ENCODE measurements around the gene TRIM46.

DNA sequence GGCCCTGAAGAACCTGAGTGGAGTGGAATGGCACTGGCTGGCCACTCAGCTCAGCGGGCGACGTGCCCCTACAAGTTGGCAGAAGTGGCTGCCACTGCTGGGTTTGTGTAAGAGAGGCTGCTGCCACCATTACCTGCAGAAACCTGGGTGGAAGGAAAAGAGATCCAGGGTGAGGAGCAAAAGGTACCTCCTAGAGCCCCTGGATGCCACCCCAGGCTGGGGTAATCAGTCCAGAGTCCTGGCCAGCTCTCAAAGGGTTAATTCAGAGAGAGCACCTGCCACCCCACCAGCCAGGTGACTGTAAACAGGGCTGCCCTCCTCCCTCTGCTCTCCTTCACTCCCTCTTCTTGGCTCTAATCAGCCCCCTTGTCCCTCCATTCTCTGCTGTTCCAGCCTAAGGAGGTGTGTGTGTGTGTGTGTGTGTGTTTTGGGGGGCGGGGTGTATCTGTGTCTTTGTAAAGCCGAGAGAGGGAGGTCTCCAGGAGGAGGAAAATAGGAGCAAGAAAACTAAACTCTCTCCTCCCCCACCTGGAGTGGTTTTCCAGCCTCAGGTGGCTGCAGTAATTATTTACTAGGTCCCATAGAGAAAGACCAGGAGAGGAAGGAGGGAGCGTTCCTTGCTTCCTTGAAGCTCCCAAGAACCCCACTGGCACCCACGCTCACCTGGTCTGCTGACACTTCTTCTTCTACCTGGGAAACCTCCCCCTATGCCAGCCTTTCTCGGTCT is 12.6 kb downstream of the TRIM46 start:
- TF ChIP-seq EZH2 (IDR thresholded peaks at IDR 0.05) (no peak), ELF1 (IDR thresholded peaks at IDR 0.05; ENCODE audit: borderline replicate concordance, low read depth) (no peak), CEBPB (IDR thresholded peaks at IDR 0.05; ENCODE audit: low read depth) (no peak), POLR2AphosphoS5 (IDR thresholded peaks at IDR 0.05; ENCODE audit: low read depth, low read length) (no peak), POLR2A (IDR thresholded peaks at IDR 0.05; ENCODE audit: borderline replicate concordance, extremely low read depth, insufficient read depth, insufficient read length) (no peak), TCF7L2 (IDR thresholded peaks at IDR 0.05; ENCODE audit: borderline replicate concordance, extremely low read depth, insufficient read depth, insufficient read length) (no peak), SP1 (IDR thresholded peaks at IDR 0.05; ENCODE audit: low read depth) (no peak), ZNF274 (IDR thresholded peaks at IDR 0.05; ENCODE audit: low read depth, low read length) (no peak), CBX3 (IDR thresholded peaks at IDR 0.05; ENCODE audit: low read depth) (no peak), EGR1 (IDR thresholded peaks at IDR 0.05; ENCODE audit: low read depth) (no peak), EZH2phosphoT487 (IDR thresholded peaks at IDR 0.05; ENCODE audit: borderline replicate concordance) (no peak), SIN3A (IDR thresholded peaks at IDR 0.05; ENCODE audit: low read depth) (no peak), SRF (IDR thresholded peaks at IDR 0.05; ENCODE audit: low read depth) (no peak)
- TF ChIP-seq, protein P1, sequence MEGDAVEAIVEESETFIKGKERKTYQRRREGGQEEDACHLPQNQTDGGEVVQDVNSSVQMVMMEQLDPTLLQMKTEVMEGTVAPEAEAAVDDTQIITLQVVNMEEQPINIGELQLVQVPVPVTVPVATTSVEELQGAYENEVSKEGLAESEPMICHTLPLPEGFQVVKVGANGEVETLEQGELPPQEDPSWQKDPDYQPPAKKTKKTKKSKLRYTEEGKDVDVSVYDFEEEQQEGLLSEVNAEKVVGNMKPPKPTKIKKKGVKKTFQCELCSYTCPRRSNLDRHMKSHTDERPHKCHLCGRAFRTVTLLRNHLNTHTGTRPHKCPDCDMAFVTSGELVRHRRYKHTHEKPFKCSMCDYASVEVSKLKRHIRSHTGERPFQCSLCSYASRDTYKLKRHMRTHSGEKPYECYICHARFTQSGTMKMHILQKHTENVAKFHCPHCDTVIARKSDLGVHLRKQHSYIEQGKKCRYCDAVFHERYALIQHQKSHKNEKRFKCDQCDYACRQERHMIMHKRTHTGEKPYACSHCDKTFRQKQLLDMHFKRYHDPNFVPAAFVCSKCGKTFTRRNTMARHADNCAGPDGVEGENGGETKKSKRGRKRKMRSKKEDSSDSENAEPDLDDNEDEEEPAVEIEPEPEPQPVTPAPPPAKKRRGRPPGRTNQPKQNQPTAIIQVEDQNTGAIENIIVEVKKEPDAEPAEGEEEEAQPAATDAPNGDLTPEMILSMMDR (IDR thresholded peaks at IDR 0.05 in 2 of 3, conservative IDR thresholded peaks at IDR 0.05 in 1 of 3; ENCODE audit: borderline replicate concordance in 1 of 3, insufficient read depth in 1 of 3, low read depth in 2 of 3, low read length in 2 of 3): no peak
